ENCODE data around the gene COMMD9.

Gene COMMD9

GRCh38 chr11:36233204-36233603, 56.0 kb downstream of the COMMD9 start:
- Histone ChIP-seq H4K20me1 (ENCODE audit: insufficient read depth, low read length) (no peaks in the 10 kb centered on the region), H3K27ac (ENCODE audit: low read length) (no peak overlapping the region), H3K9ac (ENCODE audit: low read length) (no peak overlapping the region), H3K27me3 (replicated peaks; ENCODE audit: insufficient read depth, low read length) (no peaks in the 10 kb centered on the region), H3K4me1 (ENCODE audit: low read length) (no peaks in the 10 kb centered on the region), H3K9me3 (replicated peaks; ENCODE audit: insufficient read depth, low read length) (no peaks in the 10 kb centered on the region; the same call in 1 of the 2 replicates), H3K9me2 (replicated peaks; ENCODE audit: insufficient read depth, low read length) (no peaks in the 10 kb centered on the region), H2AFZ (ENCODE audit: low read length) (no peak overlapping the region), H3K4me3 (ENCODE audit: low read length) (no peak overlapping the region), H3F3A (ENCODE audit: insufficient read depth, low read length) (no peaks in the 10 kb centered on the region), H3K79me2 (ENCODE audit: low read length) (no peaks in the 10 kb centered on the region), H3K36me3 (replicated peaks; ENCODE audit: insufficient read depth, low read length) (no peaks in the 10 kb centered on the region), H3K4me2 (ENCODE audit: low read depth, low read length) (no peak overlapping the region)
- DNase-seq = no peak
- TF ChIP-seq CTCF (IDR thresholded peaks at IDR 0.05; ENCODE audit: low read length) (no peak), EZH2phosphoT487 (IDR thresholded peaks at IDR 0.05; ENCODE audit: low read length) (no peak), EZH2 (optimal IDR thresholded peaks at IDR 0.05; ENCODE audit: low read depth, low read length) (no peak)

- no peak for TF ChIP-seq CTCF (IDR thresholded peaks at IDR 0.05; ENCODE audit: low read length)
- no peak for TF ChIP-seq EZH2phosphoT487 (IDR thresholded peaks at IDR 0.05; ENCODE audit: low read length)
- no peak for TF ChIP-seq EZH2 (optimal IDR thresholded peaks at IDR 0.05; ENCODE audit: low read depth, low read length)
- H3K27me3 ChIP-seq (replicated peaks; ENCODE audit: insufficient read depth, low read length) = no peaks in the 10 kb centered on the region
- no peaks in the 10 kb centered on the region for H3K4me1 ChIP-seq (ENCODE audit: low read length)
- H3K9me3 ChIP-seq (replicated peaks; ENCODE audit: insufficient read depth, low read length) = no peaks in the 10 kb centered on the region; the same call in 1 of the 2 replicates
- no peak overlapping the region for H3K4me3 ChIP-seq (ENCODE audit: low read length)
- H3K9me2 ChIP-seq (replicated peaks; ENCODE audit: insufficient read depth, low read length) = no peaks in the 10 kb centered on the region
- H4K20me1 ChIP-seq (ENCODE audit: insufficient read depth, low read length) = no peaks in the 10 kb centered on the region
- H2AFZ ChIP-seq (ENCODE audit: low read length) = no peak overlapping the region
- H3K79me2 ChIP-seq (ENCODE audit: low read length) = no peaks in the 10 kb centered on the region
- no peak overlapping the region for H3K27ac ChIP-seq (ENCODE audit: low read length)
- DNase-seq = no peak
- H3K4me2 ChIP-seq (ENCODE audit: low read depth, low read length) = no peak overlapping the region
- no peaks in the 10 kb centered on the region for H3K36me3 ChIP-seq (replicated peaks; ENCODE audit: insufficient read depth, low read length)
- no peak overlapping the region for H3K9ac ChIP-seq (ENCODE audit: low read length)
- no peaks in the 10 kb centered on the region for H3F3A ChIP-seq (ENCODE audit: insufficient read depth, low read length)
Observed at GRCh38 chr11:36230779-36231699, 58.2 kb downstream of the COMMD9 start.

- H3F3A ChIP-seq (ENCODE audit: insufficient read depth, low read length) = no peaks in the 10 kb centered on the region
- DNase-seq = no peak
- H3K9me2 ChIP-seq (replicated peaks; ENCODE audit: insufficient read depth, low read length) = no peaks in the 10 kb centered on the region
- H4K20me1 ChIP-seq (ENCODE audit: insufficient read depth, low read length) = no peaks in the 10 kb centered on the region
- H3K4me3 ChIP-seq (ENCODE audit: low read length) = no peak overlapping the region
- no peak overlapping the region for H3K9ac ChIP-seq (ENCODE audit: low read length)
- H3K27me3 ChIP-seq (replicated peaks; ENCODE audit: insufficient read depth, low read length) = no peaks in the 10 kb centered on the region
- H2AFZ ChIP-seq (ENCODE audit: low read length) = no peak overlapping the region
- H3K36me3 ChIP-seq (replicated peaks; ENCODE audit: insufficient read depth, low read length) = no peaks in the 10 kb centered on the region
- no peak overlapping the region for H3K4me2 ChIP-seq (ENCODE audit: low read depth, low read length)
- H3K9me3 ChIP-seq (replicated peaks; ENCODE audit: insufficient read depth, low read length) = no peaks in the 10 kb centered on the region; the same call in 1 of the 2 replicates
- H3K27ac ChIP-seq (ENCODE audit: low read length) = no peak overlapping the region
- no peaks in the 10 kb centered on the region for H3K4me1 ChIP-seq (ENCODE audit: low read length)
- H3K79me2 ChIP-seq (ENCODE audit: low read length) = no peaks in the 10 kb centered on the region
- no peak for TF ChIP-seq EZH2phosphoT487 (IDR thresholded peaks at IDR 0.05; ENCODE audit: low read length)
- TF ChIP-seq EZH2 (optimal IDR thresholded peaks at IDR 0.05; ENCODE audit: low read depth, low read length) = no peak
- no peak for TF ChIP-seq CTCF (IDR thresholded peaks at IDR 0.05; ENCODE audit: low read length)
Observed at GRCh38 chr11:36229091-36229705, 60.0 kb downstream of the COMMD9 start.

All from MM.1S (cell line).